GM20000 (cell line): ENCODE data around the gene SLC9A8.

Experiments
- DNase-seq: peaks from one replicate; pipeline ENCODE4 v3.0.0; 2012; ENCODE audit warnings: low spot score
- CTCF ChIP-seq: IDR thresholded peaks from 2 replicates; pipeline ENCODE4 v1.5.1; 2012; ENCODE audit warnings: mild to moderate bottlenecking, control low read depth; ENCODE audit errors: extremely low read depth, missing control alignments

Gene SLC9A8

GRCh38 chr20:49812507-49813304 lies at the start of gene SLC9A8:
SLC9A8 (plus strand) TSS chr20:49812828; CDS start chr20:49812923, 95 bp downstream.
- no peak for TF ChIP-seq CTCF
- peak; percentile 88 for DNase-seq

GRCh38 chr20:49762940-49763766 lies 49.5 kb upstream of the SLC9A8 start:
- TF ChIP-seq CTCF = no peak
- DNase-seq = no peak

GRCh38 chr20:49765413-49765736 lies 47.3 kb upstream of the SLC9A8 start:
- TF ChIP-seq CTCF = no peak
- DNase-seq = no peak

- no peak for TF ChIP-seq CTCF
- DNase-seq = no peak
Measured at GRCh38 chr20:49765846-49766541, 46.6 kb upstream of the SLC9A8 start.

- DNase-seq = no peak
- no peak for TF ChIP-seq CTCF
Measured at GRCh38 chr20:49766979-49767521, 45.6 kb upstream of the SLC9A8 start.

GRCh38 chr20:49768204-49769047 lies 44.2 kb upstream of the SLC9A8 start:
- DNase-seq = no peak

More at GRCh38 chr20:49768204-49769047, 44.2 kb upstream of the SLC9A8 start:
- no peak for TF ChIP-seq CTCF
